ENCODE data around the gene STXBP6. TPM values are rescaled to one million over a fixed set of nuclear protein-coding genes. Genes with fewer than 3 reads are reported as not detected.

STXBP6 gene
- total RNA-seq, 1 donor from 2014 or later: 27.1 TPM

- H3K27me3 ChIP-seq (ENCODE audit: insufficient read depth, low read length): no peaks in the 10 kb centered on the region
- no peak for TF ChIP-seq EZH2 (IDR thresholded peaks at IDR 0.05; ENCODE audit: insufficient read depth, low read length)
- TF ChIP-seq, protein P1, sequence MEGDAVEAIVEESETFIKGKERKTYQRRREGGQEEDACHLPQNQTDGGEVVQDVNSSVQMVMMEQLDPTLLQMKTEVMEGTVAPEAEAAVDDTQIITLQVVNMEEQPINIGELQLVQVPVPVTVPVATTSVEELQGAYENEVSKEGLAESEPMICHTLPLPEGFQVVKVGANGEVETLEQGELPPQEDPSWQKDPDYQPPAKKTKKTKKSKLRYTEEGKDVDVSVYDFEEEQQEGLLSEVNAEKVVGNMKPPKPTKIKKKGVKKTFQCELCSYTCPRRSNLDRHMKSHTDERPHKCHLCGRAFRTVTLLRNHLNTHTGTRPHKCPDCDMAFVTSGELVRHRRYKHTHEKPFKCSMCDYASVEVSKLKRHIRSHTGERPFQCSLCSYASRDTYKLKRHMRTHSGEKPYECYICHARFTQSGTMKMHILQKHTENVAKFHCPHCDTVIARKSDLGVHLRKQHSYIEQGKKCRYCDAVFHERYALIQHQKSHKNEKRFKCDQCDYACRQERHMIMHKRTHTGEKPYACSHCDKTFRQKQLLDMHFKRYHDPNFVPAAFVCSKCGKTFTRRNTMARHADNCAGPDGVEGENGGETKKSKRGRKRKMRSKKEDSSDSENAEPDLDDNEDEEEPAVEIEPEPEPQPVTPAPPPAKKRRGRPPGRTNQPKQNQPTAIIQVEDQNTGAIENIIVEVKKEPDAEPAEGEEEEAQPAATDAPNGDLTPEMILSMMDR (IDR thresholded peaks at IDR 0.05; ENCODE audit: insufficient read depth, low read depth, low read length): no peak
- H3K9me3 ChIP-seq (ENCODE audit: insufficient read depth, low read depth, low read length): no peaks in the 10 kb centered on the region
- H3K4me1 ChIP-seq (ENCODE audit: insufficient read depth, low read length): peaks cover 5% of the 10 kb centered on the region
- FAIRE-seq (no peak), DNase-seq (ENCODE audit: low read depth) (no peak)
- H3K9ac ChIP-seq (ENCODE audit: low read length): no peak overlapping the region
- no peaks in the 10 kb centered on the region for H3K79me2 ChIP-seq (ENCODE audit: insufficient read depth, low read length)
- H3K4me1 Mint-ChIP-seq (ENCODE audit: low read depth, unreplicated experiment): peaks cover 19% of the 10 kb centered on the region
- H3K27ac ChIP-seq (ENCODE audit: low read depth, low read length): no peak overlapping the region
- H3K9me3 Mint-ChIP-seq (ENCODE audit: unreplicated experiment): peaks cover 2% of the 10 kb centered on the region
- H3K36me3 ChIP-seq (ENCODE audit: insufficient read depth, low read length): no peaks in the 10 kb centered on the region
- H3K4me3 ChIP-seq (ENCODE audit: insufficient read depth, low read depth, low read length): no peak overlapping the region
- H3K4me2 ChIP-seq (ENCODE audit: low read length): no peak overlapping the region
- H2AFZ ChIP-seq (ENCODE audit: low read depth, low read length): no peak overlapping the region
- H3K4me3 Mint-ChIP-seq (ENCODE audit: unreplicated experiment): peak overlapping the region; percentile 42
- no peak overlapping the region for H3K27ac Mint-ChIP-seq (ENCODE audit: unreplicated experiment)
- no peaks in the 10 kb centered on the region for H3K27me3 Mint-ChIP-seq (ENCODE audit: low read depth, unreplicated experiment)
- peaks cover 11% of the 10 kb centered on the region for H3K36me3 Mint-ChIP-seq (ENCODE audit: low read depth, unreplicated experiment)
- no peaks in the 10 kb centered on the region for H4K20me1 ChIP-seq (ENCODE audit: insufficient read depth, low read length)
These were observed 157.4 kb downstream of the STXBP6 start for GRCh38 chr14:24892497-24893051.

DNA sequence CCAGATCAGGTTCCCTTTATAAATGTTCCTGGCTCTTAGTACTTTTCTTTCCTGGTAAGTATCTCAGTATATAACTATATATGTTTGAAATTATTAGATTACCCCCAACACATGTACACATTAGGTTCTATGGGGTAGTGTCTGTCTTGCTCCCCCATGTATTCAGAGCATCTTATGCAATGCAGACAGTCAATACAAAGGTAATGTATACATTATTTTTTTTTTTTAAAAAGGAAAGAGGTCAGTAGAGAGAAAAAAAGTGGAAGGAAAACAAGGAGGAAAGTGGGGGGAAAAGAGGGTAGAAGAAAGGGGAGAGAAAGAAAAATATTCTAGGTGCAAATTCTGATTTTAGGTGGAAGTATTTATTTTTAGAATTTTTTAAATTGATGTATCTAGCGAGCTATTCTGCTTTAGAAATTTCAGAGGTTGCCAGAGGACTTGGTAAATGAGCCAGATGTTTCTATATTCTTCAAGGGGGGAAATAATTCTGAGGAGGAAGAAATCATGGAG, 157.9 kb downstream of the STXBP6 start:
- no peaks in the 10 kb centered on the region for H3K27me3 Mint-ChIP-seq (ENCODE audit: low read depth, unreplicated experiment)
- Histone ChIP-seq H3K27ac (ENCODE audit: low read depth, low read length) (no peak overlapping the region), H3K9me3 (ENCODE audit: insufficient read depth, low read depth, low read length) (no peaks in the 10 kb centered on the region), H3K79me2 (ENCODE audit: insufficient read depth, low read length) (no peaks in the 10 kb centered on the region), H3K27me3 (ENCODE audit: insufficient read depth, low read length) (no peaks in the 10 kb centered on the region), H2AFZ (ENCODE audit: low read depth, low read length) (no peak overlapping the region), H3K4me1 (ENCODE audit: insufficient read depth, low read length) (peaks cover 5% of the 10 kb centered on the region), H3K36me3 (ENCODE audit: insufficient read depth, low read length) (no peaks in the 10 kb centered on the region), H3K4me2 (ENCODE audit: low read length) (no peak overlapping the region), H4K20me1 (ENCODE audit: insufficient read depth, low read length) (no peaks in the 10 kb centered on the region), H3K9ac (ENCODE audit: low read length) (no peak overlapping the region), H3K4me3 (ENCODE audit: insufficient read depth, low read depth, low read length) (no peak overlapping the region)
- peaks cover 11% of the 10 kb centered on the region for H3K36me3 Mint-ChIP-seq (ENCODE audit: low read depth, unreplicated experiment)
- H3K9me3 Mint-ChIP-seq (ENCODE audit: unreplicated experiment): peaks cover 2% of the 10 kb centered on the region
- TF ChIP-seq, protein P1 (IDR thresholded peaks at IDR 0.05; ENCODE audit: insufficient read depth, low read depth, low read length): no peak
- TF ChIP-seq EZH2 (IDR thresholded peaks at IDR 0.05; ENCODE audit: insufficient read depth, low read length): no peak
- FAIRE-seq (no peak), DNase-seq (ENCODE audit: low read depth) (no peak)
- H3K4me3 Mint-ChIP-seq (ENCODE audit: unreplicated experiment): no peak overlapping the region
- H3K27ac Mint-ChIP-seq (ENCODE audit: unreplicated experiment): no peak overlapping the region
- peaks cover 22% of the 10 kb centered on the region for H3K4me1 Mint-ChIP-seq (ENCODE audit: low read depth, unreplicated experiment)

DNA sequence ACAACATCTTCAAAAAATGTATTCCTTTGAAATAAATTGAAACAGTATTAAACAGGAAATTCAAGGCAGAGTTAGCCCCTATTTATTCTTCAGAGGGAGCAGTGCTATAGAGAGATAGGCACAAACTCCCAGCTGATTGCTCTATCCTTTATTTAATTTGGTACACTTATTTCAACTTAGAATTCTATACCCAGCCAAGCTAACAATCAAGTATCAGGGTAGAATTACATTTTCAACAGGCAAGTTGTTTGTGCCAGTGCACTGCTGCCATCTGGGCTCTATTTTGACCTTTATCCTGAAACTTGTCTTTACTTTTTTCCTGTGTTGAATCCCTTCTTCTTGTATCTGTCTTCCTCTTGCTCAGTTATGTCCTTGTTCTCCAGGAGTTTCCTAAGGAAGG, 159.2 kb downstream of the STXBP6 start:
- H3K4me3 ChIP-seq (ENCODE audit: insufficient read depth, low read depth, low read length): no peak overlapping the region
- no peak overlapping the region for H3K27ac ChIP-seq (ENCODE audit: low read depth, low read length)
- H3K9me3 ChIP-seq (ENCODE audit: insufficient read depth, low read depth, low read length): no peaks in the 10 kb centered on the region
- H3K27ac Mint-ChIP-seq (ENCODE audit: unreplicated experiment): no peak overlapping the region
- H3K79me2 ChIP-seq (ENCODE audit: insufficient read depth, low read length): no peaks in the 10 kb centered on the region
- no peaks in the 10 kb centered on the region for H3K27me3 Mint-ChIP-seq (ENCODE audit: low read depth, unreplicated experiment)
- DNase-seq (ENCODE audit: low read depth): no peak
- H3K9me3 Mint-ChIP-seq (ENCODE audit: unreplicated experiment): peaks cover 2% of the 10 kb centered on the region
- no peak overlapping the region for H3K4me3 Mint-ChIP-seq (ENCODE audit: unreplicated experiment)
- H3K36me3 Mint-ChIP-seq (ENCODE audit: low read depth, unreplicated experiment): peaks cover 7% of the 10 kb centered on the region
- no peak overlapping the region for H2AFZ ChIP-seq (ENCODE audit: low read depth, low read length)
- H3K36me3 ChIP-seq (ENCODE audit: insufficient read depth, low read length): no peaks in the 10 kb centered on the region
- H3K4me2 ChIP-seq (ENCODE audit: low read length): no peak overlapping the region
- no peak overlapping the region for H3K9ac ChIP-seq (ENCODE audit: low read length)
- TF ChIP-seq, protein P1 (IDR thresholded peaks at IDR 0.05; ENCODE audit: insufficient read depth, low read depth, low read length): no peak
- no peak for TF ChIP-seq EZH2 (IDR thresholded peaks at IDR 0.05; ENCODE audit: insufficient read depth, low read length)
- peaks cover 22% of the 10 kb centered on the region for H3K4me1 Mint-ChIP-seq (ENCODE audit: low read depth, unreplicated experiment)
- no peak for FAIRE-seq
- no peaks in the 10 kb centered on the region for H3K27me3 ChIP-seq (ENCODE audit: insufficient read depth, low read length)
- H4K20me1 ChIP-seq (ENCODE audit: insufficient read depth, low read length): no peaks in the 10 kb centered on the region
- H3K4me1 ChIP-seq (ENCODE audit: insufficient read depth, low read length): peaks cover 5% of the 10 kb centered on the region

Measured in astrocyte (in vitro differentiated cells and primary cell).